MM.1S (cell line): ENCODE results near the gene COL18A1.

Experiments used
- DNase-seq: peaks from one replicate; pipeline ENCODE4 v3.0.0-alpha.2; 2015
- H2AFZ ChIP-seq: fragments of 300-600 bp; sonication (generic); 2 replicates; pipeline ENCODE4 v1.6.0; 2016; ENCODE audit warnings: antibody characterized with exemption, low read length
- H3F3A ChIP-seq: fragments of 300-600 bp; sonication (generic); 2 replicates; pipeline ENCODE4 v1.6.1; 2016; ENCODE audit warnings: mild to moderate bottlenecking, antibody characterized with exemption, low read length, moderate library complexity, mixed read lengths; ENCODE audit not compliant: insufficient read depth
- H3K27ac ChIP-seq: fragments of 300-600 bp; sonication (generic); 2 replicates; pipeline ENCODE4 v1.5.1; 2016; ENCODE audit warnings: mild to moderate bottlenecking, low read length
- H3K27me3 ChIP-seq: fragments of 300-600 bp; sonication (generic); replicated peaks from 2 replicates; pipeline ENCODE4 v1.6.0; 2016; ENCODE audit warnings: low read length; ENCODE audit not compliant: insufficient read depth
- H3K36me3 ChIP-seq: fragments of 300-600 bp; sonication (generic); replicated peaks from 2 replicates; pipeline ENCODE4 v1.6.1; 2016; ENCODE audit warnings: mild to moderate bottlenecking, low read length, mixed read lengths; ENCODE audit not compliant: insufficient read depth
- H3K4me1 ChIP-seq: fragments of 300-600 bp; sonication (generic); 2 replicates; pipeline ENCODE4 v1.6.1; 2016; ENCODE audit warnings: low read length, mixed read lengths
- H3K4me2 ChIP-seq: fragments of 300-600 bp; sonication (generic); 2 replicates; pipeline ENCODE4 v1.6.0; 2016; ENCODE audit warnings: low read depth, low read length
- H3K4me3 ChIP-seq: fragments of 300-600 bp; sonication (generic); 2 replicates; pipeline ENCODE4 v1.5.1; 2016; ENCODE audit warnings: low read length, mixed read lengths
- H3K79me2 ChIP-seq: fragments of 300-600 bp; sonication (generic); 2 replicates; pipeline ENCODE4 v1.6.1; 2016; ENCODE audit warnings: mixed run types, low read length, mixed read lengths
- H3K9ac ChIP-seq: fragments of 300-600 bp; sonication (generic); 2 replicates; pipeline ENCODE4 v1.6.1; 2016; ENCODE audit warnings: low read length, mixed read lengths
- H3K9me2 ChIP-seq: fragments of 300-600 bp; sonication (generic); replicated peaks from 2 replicates; pipeline ENCODE4 v1.6.1; 2016; ENCODE audit warnings: mild to moderate bottlenecking, low read length, mixed read lengths; ENCODE audit not compliant: insufficient read depth
- H3K9me3 ChIP-seq: fragments of 300-600 bp; sonication (generic); replicated peaks from 2 replicates; pipeline ENCODE4 v1.6.1; 2016; ENCODE audit warnings: mild to moderate bottlenecking, low read length, mixed read lengths; ENCODE audit not compliant: insufficient read depth
- H4K20me1 ChIP-seq: fragments of 300-600 bp; sonication (generic); 2 replicates; pipeline ENCODE4 v1.6.1; 2016; ENCODE audit warnings: mild to moderate bottlenecking, low read length, moderate library complexity, mixed read lengths; ENCODE audit not compliant: insufficient read depth
- EZH2 ChIP-seq: fragments of 300-600 bp; sonication (generic); optimal IDR thresholded peaks from 2 replicates; pipeline ENCODE3; 2017; ENCODE audit warnings: low read depth, mild to moderate bottlenecking, antibody characterized with exemption, low read length, mixed read lengths
- EZH2phosphoT487 ChIP-seq: fragments of 300-600 bp; sonication (generic); IDR thresholded peaks from 2 replicates; pipeline ENCODE4 v1.6.1; 2018; ENCODE audit warnings: antibody characterized with exemption, low read length
- TF ChIP-seq, protein P1 (sequence below): fragments of 300-600 bp; sonication (generic); IDR thresholded peaks from 2 replicates; pipeline ENCODE4 v1.5.1; 2016; ENCODE audit warnings: antibody characterized with exemption, low read length, mixed read lengths

The COL18A1 gene

DNA sequence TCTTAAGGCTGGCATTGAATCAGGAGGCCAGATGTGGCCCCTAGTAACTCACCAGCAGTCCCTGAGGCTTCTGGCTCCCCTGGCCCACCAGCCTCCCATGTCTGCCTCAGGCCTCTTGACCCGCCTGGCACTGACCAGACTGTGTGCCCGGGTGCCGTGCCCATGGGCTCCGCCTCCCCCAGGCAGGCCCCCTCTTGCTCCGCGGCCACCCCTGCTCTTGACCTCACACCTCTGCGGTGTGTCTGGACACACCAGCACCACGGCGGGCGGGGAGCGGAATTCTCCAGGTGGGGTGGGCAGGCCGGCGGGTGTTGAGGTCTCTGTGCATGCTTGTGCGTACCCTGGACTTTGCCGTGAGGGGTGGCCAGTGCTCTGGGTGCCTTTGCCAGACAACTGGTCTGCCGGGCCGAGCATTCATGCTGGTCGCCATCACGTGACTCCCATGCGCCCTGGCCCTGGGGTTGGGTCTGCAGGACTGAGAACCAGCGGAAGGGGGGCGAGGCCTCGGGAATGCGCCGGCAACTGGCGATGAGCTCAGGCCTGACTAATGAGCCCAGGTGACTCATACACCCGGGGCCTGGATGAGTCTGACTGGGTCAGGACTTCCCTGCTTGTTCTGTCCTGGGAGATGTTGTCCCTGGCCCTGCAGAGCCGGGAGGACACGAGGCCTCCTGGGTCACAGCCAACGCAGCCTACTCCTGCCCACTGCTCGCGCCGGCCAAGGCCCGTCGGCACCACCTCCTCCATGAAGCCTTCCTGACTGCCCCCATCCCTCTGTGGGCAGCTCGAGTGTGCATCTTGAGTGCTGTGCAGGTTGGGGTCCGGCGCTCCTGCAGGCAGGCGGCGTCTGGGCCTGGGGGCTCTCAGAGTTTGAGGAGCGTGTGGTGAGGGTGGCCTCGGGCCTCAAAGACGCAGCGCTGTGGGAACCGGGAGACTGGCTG lies 22.6 kb downstream of the COL18A1 start:
- no peak overlapping the region for H2AFZ ChIP-seq
- H3K9me3 ChIP-seq, result no peaks in the 10 kb centered on the region
- no peaks in the 10 kb centered on the region for H3K79me2 ChIP-seq
- peaks cover 97% of the 10 kb centered on the region for H3K27me3 ChIP-seq
- H3K36me3 ChIP-seq, result no peaks in the 10 kb centered on the region
- no peak for DNase-seq
- no peak overlapping the region for H3K9ac ChIP-seq
- no peak overlapping the region for H3K4me3 ChIP-seq
- H3K4me1 ChIP-seq, result no peaks in the 10 kb centered on the region
- H4K20me1 ChIP-seq, result no peaks in the 10 kb centered on the region
- TF ChIP-seq, protein P1, sequence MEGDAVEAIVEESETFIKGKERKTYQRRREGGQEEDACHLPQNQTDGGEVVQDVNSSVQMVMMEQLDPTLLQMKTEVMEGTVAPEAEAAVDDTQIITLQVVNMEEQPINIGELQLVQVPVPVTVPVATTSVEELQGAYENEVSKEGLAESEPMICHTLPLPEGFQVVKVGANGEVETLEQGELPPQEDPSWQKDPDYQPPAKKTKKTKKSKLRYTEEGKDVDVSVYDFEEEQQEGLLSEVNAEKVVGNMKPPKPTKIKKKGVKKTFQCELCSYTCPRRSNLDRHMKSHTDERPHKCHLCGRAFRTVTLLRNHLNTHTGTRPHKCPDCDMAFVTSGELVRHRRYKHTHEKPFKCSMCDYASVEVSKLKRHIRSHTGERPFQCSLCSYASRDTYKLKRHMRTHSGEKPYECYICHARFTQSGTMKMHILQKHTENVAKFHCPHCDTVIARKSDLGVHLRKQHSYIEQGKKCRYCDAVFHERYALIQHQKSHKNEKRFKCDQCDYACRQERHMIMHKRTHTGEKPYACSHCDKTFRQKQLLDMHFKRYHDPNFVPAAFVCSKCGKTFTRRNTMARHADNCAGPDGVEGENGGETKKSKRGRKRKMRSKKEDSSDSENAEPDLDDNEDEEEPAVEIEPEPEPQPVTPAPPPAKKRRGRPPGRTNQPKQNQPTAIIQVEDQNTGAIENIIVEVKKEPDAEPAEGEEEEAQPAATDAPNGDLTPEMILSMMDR, result no peak
- TF ChIP-seq EZH2, result no peak
- no peak for TF ChIP-seq EZH2phosphoT487
- H3K9me2 ChIP-seq, result no peaks in the 10 kb centered on the region
- no peak overlapping the region for H3K27ac ChIP-seq
- H3F3A ChIP-seq, result no peaks in the 10 kb centered on the region
- no peak overlapping the region for H3K4me2 ChIP-seq

DNA sequence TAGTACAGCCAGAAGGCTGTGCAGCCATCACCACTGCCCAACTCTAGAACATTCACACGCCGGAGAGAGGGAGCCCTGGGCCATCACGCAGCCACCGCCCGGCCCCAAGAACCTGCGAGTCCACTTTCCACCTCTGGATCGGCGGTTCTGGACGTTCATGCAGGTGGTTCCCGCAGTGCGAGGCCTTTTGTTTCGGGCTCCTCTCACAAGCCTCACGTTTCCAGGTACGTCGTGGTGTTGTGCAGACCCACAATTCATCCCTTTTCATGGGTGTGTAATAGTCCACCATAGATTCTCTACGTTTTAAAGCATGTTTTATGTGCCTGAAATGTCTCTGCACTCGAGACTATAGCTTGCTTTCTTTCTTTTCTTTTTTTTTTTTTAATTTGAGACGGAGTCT lies 23.6 kb downstream of the COL18A1 start:
- no peaks in the 10 kb centered on the region for H3K9me2 ChIP-seq
- no peaks in the 10 kb centered on the region for H3K9me3 ChIP-seq
- H4K20me1 ChIP-seq, result no peaks in the 10 kb centered on the region
- no peaks in the 10 kb centered on the region for H3K4me1 ChIP-seq
- no peaks in the 10 kb centered on the region for H3F3A ChIP-seq
- no peaks in the 10 kb centered on the region for H3K79me2 ChIP-seq
- H3K27me3 ChIP-seq, result peaks cover 97% of the 10 kb centered on the region
- no peak overlapping the region for H3K4me3 ChIP-seq
- no peaks in the 10 kb centered on the region for H3K36me3 ChIP-seq
- H2AFZ ChIP-seq, result no peak overlapping the region
- DNase-seq, result no peak
- TF ChIP-seq EZH2phosphoT487 (no peak), EZH2 (no peak)
- TF ChIP-seq, protein P1, result no peak
- no peak overlapping the region for H3K27ac ChIP-seq
- H3K9ac ChIP-seq, result no peak overlapping the region
- H3K4me2 ChIP-seq, result no peak overlapping the region

DNA sequence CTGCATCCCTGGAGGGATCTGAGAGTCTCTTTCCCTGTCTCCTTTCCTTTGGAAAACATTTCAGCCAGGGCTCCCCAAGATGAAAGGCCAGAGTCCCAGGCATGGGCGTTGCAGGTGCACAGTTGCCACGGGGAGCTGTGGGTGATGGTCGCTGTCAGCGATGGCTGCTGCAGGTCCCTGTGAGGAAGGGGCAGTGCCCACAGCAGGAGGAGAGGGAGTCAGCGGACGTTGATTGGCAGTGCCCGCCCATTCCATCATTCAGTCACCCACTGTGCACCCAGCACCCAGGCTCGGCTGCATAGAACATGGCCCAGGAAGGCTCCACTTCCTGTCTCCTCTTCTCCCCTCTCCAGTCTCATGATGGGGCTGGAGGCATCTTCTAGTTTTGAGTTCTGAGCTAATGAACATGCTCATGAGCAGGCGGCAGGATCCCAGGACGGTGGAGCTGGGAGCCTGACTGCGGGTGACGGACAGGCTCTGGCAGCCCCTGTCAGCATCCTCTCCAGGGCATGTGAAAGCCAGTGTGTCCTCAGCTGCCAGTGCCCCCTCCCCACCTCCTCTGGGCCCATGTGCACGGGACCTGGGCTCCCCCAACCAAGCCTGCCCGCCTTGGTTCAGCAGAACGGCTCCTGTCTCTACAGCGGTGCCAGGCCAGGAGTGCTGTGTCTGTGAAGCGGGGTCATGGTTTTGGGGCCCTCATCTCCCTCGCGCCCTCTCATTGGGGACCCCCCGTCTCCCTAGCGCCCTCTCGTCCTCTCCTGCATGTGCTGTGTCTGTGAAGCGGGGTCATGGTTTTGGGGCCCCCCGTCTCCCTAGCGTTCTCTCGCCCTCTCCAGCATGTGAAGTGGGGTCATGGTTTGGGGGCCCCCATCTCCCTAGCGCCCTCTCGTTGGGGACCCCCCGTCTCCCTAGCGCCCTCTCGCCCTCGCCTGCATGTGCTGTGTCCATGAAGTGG lies 24.5 kb downstream of the COL18A1 start:
- no peaks in the 10 kb centered on the region for H3K36me3 ChIP-seq
- H3K27ac ChIP-seq, result no peak overlapping the region
- H3K4me3 ChIP-seq, result no peak overlapping the region
- no peaks in the 10 kb centered on the region for H3K9me2 ChIP-seq
- H3F3A ChIP-seq, result no peaks in the 10 kb centered on the region
- no peaks in the 10 kb centered on the region for H3K79me2 ChIP-seq
- TF ChIP-seq EZH2phosphoT487, result no peak
- no peak for TF ChIP-seq EZH2
- TF ChIP-seq, protein P1, result no peak
- no peaks in the 10 kb centered on the region for H3K9me3 ChIP-seq
- H2AFZ ChIP-seq, result no peak overlapping the region
- H3K9ac ChIP-seq, result no peak overlapping the region
- no peak overlapping the region for H3K4me2 ChIP-seq
- no peaks in the 10 kb centered on the region for H3K4me1 ChIP-seq
- no peak for DNase-seq
- H3K27me3 ChIP-seq, result peaks cover 97% of the 10 kb centered on the region
- H4K20me1 ChIP-seq, result no peaks in the 10 kb centered on the region
